Breast epithelium (tissue), 3 donors: ENCODE results near the gene TMX3.

Source experiments
- POLR2A ChIP-seq: fragments of 450-650 bp; IDR thresholded peaks from one replicate; pipeline ENCODE4 v1.6.1; 2016; ENCODE audit warnings: antibody characterized with exemption, mild to moderate bottlenecking, moderate library complexity
- POLR2AphosphoS5 ChIP-seq, 3 donors: sonication (generic); formaldehyde crosslinking; IDR thresholded peaks; one replicate each; pipeline ENCODE4 v1.6.1; 2017; ENCODE audit warnings: antibody characterized with exemption in 3 of 3
- TF ChIP-seq, protein P1 (sequence below), 3 donors: fragments of 450-650 bp; IDR thresholded peaks; one replicate each; pipeline ENCODE4 v1.5.1; 2016 to 2017; ENCODE audit warnings: antibody characterized with exemption in 3 of 3, mild to moderate bottlenecking in 3 of 3, moderate library complexity in 3 of 3

DNA sequence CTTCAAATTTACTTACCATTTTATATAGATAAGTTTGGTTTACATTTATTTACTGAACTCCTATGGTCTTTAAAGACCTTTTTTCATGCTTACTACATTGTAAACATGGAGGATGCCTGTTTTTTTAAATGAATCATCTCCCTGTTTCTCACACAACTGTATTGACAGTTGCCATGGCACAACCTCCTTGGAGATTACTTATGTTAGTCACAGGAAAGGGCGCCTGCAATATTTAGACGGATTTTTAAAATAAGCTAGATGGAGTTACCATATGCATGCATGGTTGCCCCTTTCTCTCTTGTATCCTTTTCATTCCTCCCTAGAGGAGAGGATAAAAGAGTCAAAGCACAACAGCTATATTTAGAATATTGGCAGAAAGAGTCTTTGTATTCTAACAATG lies 48.2 kb upstream of the TMX3 start:
- TF ChIP-seq, protein P1, sequence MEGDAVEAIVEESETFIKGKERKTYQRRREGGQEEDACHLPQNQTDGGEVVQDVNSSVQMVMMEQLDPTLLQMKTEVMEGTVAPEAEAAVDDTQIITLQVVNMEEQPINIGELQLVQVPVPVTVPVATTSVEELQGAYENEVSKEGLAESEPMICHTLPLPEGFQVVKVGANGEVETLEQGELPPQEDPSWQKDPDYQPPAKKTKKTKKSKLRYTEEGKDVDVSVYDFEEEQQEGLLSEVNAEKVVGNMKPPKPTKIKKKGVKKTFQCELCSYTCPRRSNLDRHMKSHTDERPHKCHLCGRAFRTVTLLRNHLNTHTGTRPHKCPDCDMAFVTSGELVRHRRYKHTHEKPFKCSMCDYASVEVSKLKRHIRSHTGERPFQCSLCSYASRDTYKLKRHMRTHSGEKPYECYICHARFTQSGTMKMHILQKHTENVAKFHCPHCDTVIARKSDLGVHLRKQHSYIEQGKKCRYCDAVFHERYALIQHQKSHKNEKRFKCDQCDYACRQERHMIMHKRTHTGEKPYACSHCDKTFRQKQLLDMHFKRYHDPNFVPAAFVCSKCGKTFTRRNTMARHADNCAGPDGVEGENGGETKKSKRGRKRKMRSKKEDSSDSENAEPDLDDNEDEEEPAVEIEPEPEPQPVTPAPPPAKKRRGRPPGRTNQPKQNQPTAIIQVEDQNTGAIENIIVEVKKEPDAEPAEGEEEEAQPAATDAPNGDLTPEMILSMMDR (IDR thresholded peaks at IDR 0.05) = no peak
- TF ChIP-seq POLR2A = no peak
- TF ChIP-seq POLR2AphosphoS5 (IDR thresholded peaks at IDR 0.05) = no peak
